SK-N-SH (cell line): ENCODE measurements around the gene IMPACT.

Experiments used
- CHD2 ChIP-seq: fragments of 150-350 bp; IDR thresholded peaks from 2 replicates; pipeline ENCODE4 v1.6.1; 2018; ENCODE audit warnings: low read length; ENCODE audit not compliant: partially characterized antibody
- TAF1 ChIP-seq: IDR thresholded peaks from 2 replicates; pipeline ENCODE4 v1.6.1; 2012; ENCODE audit warnings: low read depth, mild to moderate bottlenecking, low read length, moderate library complexity, borderline replicate concordance
- TF ChIP-seq, protein P1 (sequence below): fragments of 200-600 bp; sonication (generic); IDR thresholded peaks from 2 replicates; pipeline ENCODE4 v1.6.1; 2017; ENCODE audit warnings: antibody characterized with exemption, mild to moderate bottlenecking, moderate library complexity
- TF ChIP-seq, protein P2 (sequence below): IDR thresholded peaks from 2 replicates; pipeline ENCODE4 v1.6.1; 2012; ENCODE audit warnings: mild to moderate bottlenecking, low read depth, low read length, moderate library complexity
- TF ChIP-seq, protein P3 (sequence below): IDR thresholded peaks from 2 replicates; pipeline ENCODE4 v1.4.0; 2012; ENCODE audit warnings: low read depth

DNA sequence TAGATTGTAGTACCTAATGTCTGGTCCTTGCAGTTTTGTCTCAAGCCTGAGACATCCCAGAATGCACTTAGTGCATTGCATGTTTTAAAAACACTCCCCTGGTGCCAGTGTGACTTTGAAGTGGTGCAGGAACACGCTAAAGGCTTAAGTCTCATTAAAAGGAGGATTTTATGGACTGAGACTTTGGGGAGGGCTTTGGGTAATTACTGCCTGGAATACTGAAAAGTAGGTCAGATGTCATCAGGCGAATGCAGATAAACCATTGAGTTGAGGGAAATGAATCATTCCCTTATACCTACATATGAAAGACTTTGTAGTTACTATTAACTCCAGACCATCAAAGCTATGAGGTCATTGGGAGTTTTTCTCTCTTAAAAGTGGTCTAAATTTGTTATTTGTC lies 25.9 kb upstream of the IMPACT start:
- TF ChIP-seq TAF1 = no peak
- TF ChIP-seq, protein P1, sequence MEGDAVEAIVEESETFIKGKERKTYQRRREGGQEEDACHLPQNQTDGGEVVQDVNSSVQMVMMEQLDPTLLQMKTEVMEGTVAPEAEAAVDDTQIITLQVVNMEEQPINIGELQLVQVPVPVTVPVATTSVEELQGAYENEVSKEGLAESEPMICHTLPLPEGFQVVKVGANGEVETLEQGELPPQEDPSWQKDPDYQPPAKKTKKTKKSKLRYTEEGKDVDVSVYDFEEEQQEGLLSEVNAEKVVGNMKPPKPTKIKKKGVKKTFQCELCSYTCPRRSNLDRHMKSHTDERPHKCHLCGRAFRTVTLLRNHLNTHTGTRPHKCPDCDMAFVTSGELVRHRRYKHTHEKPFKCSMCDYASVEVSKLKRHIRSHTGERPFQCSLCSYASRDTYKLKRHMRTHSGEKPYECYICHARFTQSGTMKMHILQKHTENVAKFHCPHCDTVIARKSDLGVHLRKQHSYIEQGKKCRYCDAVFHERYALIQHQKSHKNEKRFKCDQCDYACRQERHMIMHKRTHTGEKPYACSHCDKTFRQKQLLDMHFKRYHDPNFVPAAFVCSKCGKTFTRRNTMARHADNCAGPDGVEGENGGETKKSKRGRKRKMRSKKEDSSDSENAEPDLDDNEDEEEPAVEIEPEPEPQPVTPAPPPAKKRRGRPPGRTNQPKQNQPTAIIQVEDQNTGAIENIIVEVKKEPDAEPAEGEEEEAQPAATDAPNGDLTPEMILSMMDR = no peak
- no peak for TF ChIP-seq CHD2
- TF ChIP-seq, protein P2, sequence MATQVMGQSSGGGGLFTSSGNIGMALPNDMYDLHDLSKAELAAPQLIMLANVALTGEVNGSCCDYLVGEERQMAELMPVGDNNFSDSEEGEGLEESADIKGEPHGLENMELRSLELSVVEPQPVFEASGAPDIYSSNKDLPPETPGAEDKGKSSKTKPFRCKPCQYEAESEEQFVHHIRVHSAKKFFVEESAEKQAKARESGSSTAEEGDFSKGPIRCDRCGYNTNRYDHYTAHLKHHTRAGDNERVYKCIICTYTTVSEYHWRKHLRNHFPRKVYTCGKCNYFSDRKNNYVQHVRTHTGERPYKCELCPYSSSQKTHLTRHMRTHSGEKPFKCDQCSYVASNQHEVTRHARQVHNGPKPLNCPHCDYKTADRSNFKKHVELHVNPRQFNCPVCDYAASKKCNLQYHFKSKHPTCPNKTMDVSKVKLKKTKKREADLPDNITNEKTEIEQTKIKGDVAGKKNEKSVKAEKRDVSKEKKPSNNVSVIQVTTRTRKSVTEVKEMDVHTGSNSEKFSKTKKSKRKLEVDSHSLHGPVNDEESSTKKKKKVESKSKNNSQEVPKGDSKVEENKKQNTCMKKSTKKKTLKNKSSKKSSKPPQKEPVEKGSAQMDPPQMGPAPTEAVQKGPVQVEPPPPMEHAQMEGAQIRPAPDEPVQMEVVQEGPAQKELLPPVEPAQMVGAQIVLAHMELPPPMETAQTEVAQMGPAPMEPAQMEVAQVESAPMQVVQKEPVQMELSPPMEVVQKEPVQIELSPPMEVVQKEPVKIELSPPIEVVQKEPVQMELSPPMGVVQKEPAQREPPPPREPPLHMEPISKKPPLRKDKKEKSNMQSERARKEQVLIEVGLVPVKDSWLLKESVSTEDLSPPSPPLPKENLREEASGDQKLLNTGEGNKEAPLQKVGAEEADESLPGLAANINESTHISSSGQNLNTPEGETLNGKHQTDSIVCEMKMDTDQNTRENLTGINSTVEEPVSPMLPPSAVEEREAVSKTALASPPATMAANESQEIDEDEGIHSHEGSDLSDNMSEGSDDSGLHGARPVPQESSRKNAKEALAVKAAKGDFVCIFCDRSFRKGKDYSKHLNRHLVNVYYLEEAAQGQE = no peak
- TF ChIP-seq, protein P3, sequence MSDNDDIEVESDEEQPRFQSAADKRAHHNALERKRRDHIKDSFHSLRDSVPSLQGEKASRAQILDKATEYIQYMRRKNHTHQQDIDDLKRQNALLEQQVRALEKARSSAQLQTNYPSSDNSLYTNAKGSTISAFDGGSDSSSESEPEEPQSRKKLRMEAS = no peak
